Endothelial cell of umbilical vein (primary cell): Measurements from ENCODE around the gene OR7C1. TPM values are rescaled to one million over a fixed set of nuclear protein-coding genes. Genes with fewer than 3 reads are reported as not detected.

Experiments
- BruUV-seq: library from RNA; stranded (reverse); fragments of 400-500 nt; replicated peaks from 2 replicates; lab custom pipeline; 2021; lab: Mats Ljungman, UMichigan
- CTCF ChIA-PET: fragments of 300-600, 350-600 bp; sonication (Branson Sonifier 250); formaldehyde crosslinking; loops from one replicate; lab custom pipeline; 2021; ENCODE audit warnings: antibody characterized with exemption, inconsistent platforms; lab: Charles Lee
- POLR2A ChIA-PET: fragments of 300-600, 350-600 bp; sonication (Branson Sonifier 250); formaldehyde crosslinking; loops from one replicate; lab custom pipeline; 2021; ENCODE audit warnings: antibody characterized with exemption, inconsistent platforms; lab: Charles Lee
- DNase-seq: peaks from one replicate; pipeline ENCODE4 v3.0.0-alpha.2; 2011; ENCODE audit warnings: low read depth, low spot score
- FAIRE-seq: peaks from 2 replicates; lab custom pipeline; 2011; peaks lifted over from hg19 to GRCh38; lab: Jason Lieb, UNC
- H2AFZ ChIP-seq: 2 replicates; pipeline ENCODE4 v1.6.0; 2012; ENCODE audit warnings: low read depth, low read length, control low read depth, inconsistent platforms
- H3K27ac ChIP-seq: 2 replicates; pipeline ENCODE4 v1.5.1; 2011; ENCODE audit warnings: low read depth, mild to moderate bottlenecking, control low read depth, low read length, moderate library complexity; ENCODE audit not compliant: insufficient read depth
- H3K27me3 ChIP-seq, 2 experiments: 2 replicates each; pipeline versions ENCODE4 v1.6.0 to v1.6.1; 2011; ENCODE audit warnings: low read length in 2 of 2, mixed read lengths in 1 of 2; ENCODE audit not compliant: control insufficient read depth in 2 of 2, insufficient read depth in 2 of 2
- H3K36me3 ChIP-seq, 2 experiments: 2 replicates in 1 of 2; 3 replicates in 1 of 2; pipeline ENCODE4 v1.5.1; 2011; ENCODE audit warnings: low read length in 2 of 2, mild to moderate bottlenecking in 1 of 2, moderate library complexity in 1 of 2; ENCODE audit not compliant: control insufficient read depth in 2 of 2, insufficient read depth in 2 of 2; ENCODE audit errors: extremely low read depth in 1 of 2
- H3K4me1 ChIP-seq: 3 replicates; pipeline ENCODE4 v1.5.1; 2011; ENCODE audit warnings: mild to moderate bottlenecking, low read length; ENCODE audit not compliant: control insufficient read depth, insufficient read depth; ENCODE audit errors: extremely low read depth
- H3K4me2 ChIP-seq: 2 replicates; pipeline ENCODE4 v1.6.1; 2011; ENCODE audit warnings: low read length, control low read depth, mixed read lengths; ENCODE audit not compliant: insufficient read depth
- H3K4me3 ChIP-seq, 3 experiments: fragments of 200-600 bp in 1 of 3; sonication (generic), shearing (Covaris generic) in 1 of 3; replicated peaks in 1 of 3; 2 replicates each; pipeline ENCODE4 v1.5.1; 2011 to 2016; ENCODE audit warnings: control low read depth in 3 of 3, low read length in 3 of 3, mild to moderate bottlenecking in 2 of 3, inconsistent platforms in 1 of 3, low read depth in 1 of 3, moderate library complexity in 1 of 3; ENCODE audit not compliant: insufficient read depth in 1 of 3
- H3K79me2 ChIP-seq: 2 replicates; pipeline ENCODE4 v1.6.0; 2012; ENCODE audit warnings: low read length, inconsistent platforms; ENCODE audit not compliant: control insufficient read depth, insufficient read depth
- H3K9ac ChIP-seq: replicated peaks from 2 replicates; pipeline ENCODE3; 2011; ENCODE audit warnings: low read length, control low read depth; ENCODE audit not compliant: insufficient read depth; ENCODE audit errors: extremely low read depth
- H3K9me1 ChIP-seq: replicated peaks from 3 replicates; pipeline ENCODE4 v1.6.0; 2011; ENCODE audit warnings: mild to moderate bottlenecking, low read length; ENCODE audit not compliant: control insufficient read depth, insufficient read depth; ENCODE audit errors: extremely low read depth
- H3K9me3 ChIP-seq: replicated peaks from 2 replicates; pipeline ENCODE4 v1.5.1; 2012; ENCODE audit warnings: low read length, inconsistent platforms; ENCODE audit not compliant: control insufficient read depth, insufficient read depth
- H4K20me1 ChIP-seq: replicated peaks from 2 replicates; pipeline ENCODE3; 2011; ENCODE audit warnings: mild to moderate bottlenecking, low read length; ENCODE audit not compliant: control insufficient read depth, insufficient read depth; ENCODE audit errors: extremely low read depth
- CTCF ChIP-seq, 2 donors: IDR thresholded peaks; 1 replicate in 1 of 2; 2 replicates in 1 of 2; pipeline ENCODE4 v1.5.1; 2011; ENCODE audit warnings: low read length in 2 of 2, mild to moderate bottlenecking in 2 of 2, moderate library complexity in 2 of 2, control low read depth in 1 of 2, inconsistent platforms in 1 of 2, low read depth in 1 of 2; ENCODE audit not compliant: insufficient read depth in 1 of 2; ENCODE audit errors: extremely low read depth in 1 of 2
- EZH2 ChIP-seq: IDR thresholded peaks from 2 replicates; pipeline ENCODE4 v1.6.1; 2012; ENCODE audit warnings: borderline replicate concordance, low read depth, mild to moderate bottlenecking, moderate library complexity, low read length, inconsistent platforms; ENCODE audit not compliant: severe bottlenecking
- FOS ChIP-seq: IDR thresholded peaks from 2 replicates; pipeline ENCODE4 v1.6.1; 2011; ENCODE audit warnings: mild to moderate bottlenecking, low read length, moderate library complexity, borderline replicate concordance; ENCODE audit not compliant: insufficient read depth
- GATA2 ChIP-seq: IDR thresholded peaks from 2 replicates; pipeline ENCODE4 v1.7.0; 2011; ENCODE audit warnings: low read depth, mild to moderate bottlenecking, moderate library complexity, mixed read lengths, low read length; ENCODE audit not compliant: insufficient read length, insufficient read depth
- JUN ChIP-seq: IDR thresholded peaks from 2 replicates; pipeline ENCODE4 v1.6.1; 2011; ENCODE audit warnings: borderline replicate concordance, low read depth; ENCODE audit not compliant: insufficient read length, insufficient read depth
- MAX ChIP-seq: IDR thresholded peaks from 2 replicates; pipeline ENCODE4 v1.6.1; 2011; ENCODE audit not compliant: insufficient read depth, insufficient read length
- MYC ChIP-seq: IDR thresholded peaks from one replicate; pipeline ENCODE4 v1.6.1; 2011; ENCODE audit warnings: mild to moderate bottlenecking, low read depth, low read length
- POLR2A ChIP-seq: IDR thresholded peaks from 2 replicates; pipeline ENCODE4 v1.6.1; 2012; ENCODE audit warnings: low read depth, mild to moderate bottlenecking, control low read depth, low read length
- POLR2AphosphoS5 ChIP-seq: IDR thresholded peaks from 2 replicates; pipeline ENCODE4 v1.6.1; 2012; ENCODE audit warnings: low read depth, mild to moderate bottlenecking, control low read depth, low read length, moderate library complexity; ENCODE audit not compliant: insufficient read depth
- dilution Hi-C: fragments of 300-500 bp; cut with MboI; formaldehyde crosslinking; loops from one replicate; pipeline ENCODE4 v1.15.0; 2019; ENCODE audit warnings: low sequenced_read_pairs; ENCODE audit not compliant: extremely low pct_ligation_motif_present
- intact Hi-C: fragments of 100-400 bp; cut with micrococcal nuclease; formaldehyde crosslinking; loops from one replicate; pipeline ENCODE4 v1.10.0; 2022
- polyA plus RNA-seq, 4 experiments: library from polyadenylated mRNA; depleted of rRNA in 3 of 4; stranded (reverse) in 3 of 4; unstranded in 1 of 4; fragments of >200 nt; gene quantifications; 2 replicates each; pipeline versions ENCODE4 v1.2.1 to v1.2.3, GENCODE V29; 2011 to 2012; ENCODE audit warnings: missing spikeins in 1 of 4
- total RNA-seq: library from RNA; stranded (reverse); gene quantifications from 2 replicates; pipeline ENCODE4 v1.2.3, GENCODE V29; 2021

The OR7C1 gene
- total and polyA plus RNA-seq, 2 donors (not counting 3 experiments of a cell fraction or from before 2014, with no cell fraction given) = not detected

- no peak for DNase-seq
- H2AFZ ChIP-seq = no peak overlapping the region
- BruUV-seq = no TSS peak
- no peaks in the 10 kb centered on the region for H3K27me3 ChIP-seq
- TF ChIP-seq EZH2 = no peak
- no peak for TF ChIP-seq POLR2AphosphoS5
- no peak for TF ChIP-seq GATA2
- TF ChIP-seq FOS = no peak
- H3K27ac ChIP-seq = no peak overlapping the region
- dilution Hi-C loops = no loop called here
- no peaks in the 10 kb centered on the region for H3K4me1 ChIP-seq
- no peaks in the 10 kb centered on the region for H3K79me2 ChIP-seq
- CTCF ChIA-PET = no interaction called here
- no peaks in the 10 kb centered on the region for H3K9me1 ChIP-seq
- FAIRE-seq = no peak
- H3K4me2 ChIP-seq = no peak overlapping the region
- H3K9ac ChIP-seq = no peak overlapping the region
- intact Hi-C loops = no loop called here
- POLR2A ChIA-PET = no interaction called here
- H3K9me3 ChIP-seq = no peaks in the 10 kb centered on the region
- H3K4me3 ChIP-seq = no peak overlapping the region
- no peaks in the 10 kb centered on the region for H4K20me1 ChIP-seq
- no peaks in the 10 kb centered on the region for H3K36me3 ChIP-seq
Observed at GRCh38 chr19:14840206-14840605, 5.2 kb upstream of the OR7C1 start.

- Histone ChIP-seq H3K9ac (no peak overlapping the region), H3K27ac (no peak overlapping the region), H3K9me1 (no peaks in the 10 kb centered on the region), H3K79me2 (no peaks in the 10 kb centered on the region), H3K27me3 (no peaks in the 10 kb centered on the region), H3K4me3 (no peak overlapping the region), H3K9me3 (no peaks in the 10 kb centered on the region), H4K20me1 (no peaks in the 10 kb centered on the region), H3K4me1 (no peaks in the 10 kb centered on the region), H2AFZ (no peak overlapping the region), H3K36me3 (no peaks in the 10 kb centered on the region), H3K4me2 (no peak overlapping the region)
- DNase-seq (no peak), FAIRE-seq (no peak)
- BruUV-seq = no TSS peak
- CTCF ChIA-PET = no interaction called here
- POLR2A ChIA-PET = no interaction called here
- TF ChIP-seq JUN (no peak), POLR2A (no peak), MYC (no peak), CTCF (IDR thresholded peaks at IDR 0.05; ENCODE audit: extremely low read depth in 1 of 2, insufficient read depth in 1 of 2, low read depth in 1 of 2, low read length in 2 of 2) (no peak), GATA2 (no peak), POLR2AphosphoS5 (no peak), MAX (no peak), FOS (no peak), EZH2 (no peak)
- intact Hi-C loops = no loop called here
- dilution Hi-C loops = no loop called here
Observed at GRCh38 chr19:14837391-14837790, 2.4 kb upstream of the OR7C1 start.
